Caco-2 (cell line): ENCODE measurements around the gene MRGPRF. TPM values are rescaled to one million over a fixed set of nuclear protein-coding genes. Genes with fewer than 3 reads are reported as not detected.
A peak's percentile ranks its signal among the peaks of the same experiment; 100 is the strongest.

Experiments used
- BruUV-seq: library from RNA; stranded (reverse); fragments of 400-500 nt; replicated peaks from 2 replicates; lab custom pipeline; 2021; lab: Mats Ljungman, UMichigan
- CTCF ChIA-PET: fragments of 300-600 bp; sonication (Branson Sonifier 250); formaldehyde crosslinking; loops from one replicate; lab custom pipeline; 2022; ENCODE audit warnings: antibody characterized with exemption; lab: Charles Lee
- POLR2A ChIA-PET: fragments of 300-600 bp; sonication (Branson Sonifier 250); formaldehyde crosslinking; loops from one replicate; lab custom pipeline; 2022; ENCODE audit warnings: antibody characterized with exemption; lab: Charles Lee
- DNase-seq, 2 experiments: peaks; one replicate each; pipeline versions ENCODE4 v3.0.0 to v3.0.0-alpha.2; 2020 to 2022
- H3K27me3 ChIP-seq: replicated peaks from 2 replicates; pipeline ENCODE4 v1.6.0; 2011; ENCODE audit warnings: low read length; ENCODE audit not compliant: control insufficient read depth, insufficient read depth
- H3K36me3 ChIP-seq: 2 replicates; pipeline ENCODE4 v1.5.1; 2011; ENCODE audit warnings: low read length; ENCODE audit not compliant: control insufficient read depth, insufficient read depth
- H3K4me1 ChIP-seq: fragments of 250-450 bp; sonication (Bioruptor Pico); 2 replicates; pipeline ENCODE4 v1.5.1; 2020; ENCODE audit warnings: mild to moderate bottlenecking
- H3K4me3 ChIP-seq: 2 replicates; pipeline ENCODE4 v1.5.1; 2011; ENCODE audit warnings: low read depth, mild to moderate bottlenecking, control low read depth, low read length
- H3K9me3 ChIP-seq: fragments of 250-450 bp; sonication (Bioruptor Pico); 2 replicates; pipeline ENCODE4 v1.5.1; 2020; ENCODE audit warnings: mild to moderate bottlenecking, moderate library complexity
- H3K27ac Mint-ChIP-seq: one replicate; pipeline ENCODE4 v1.8.0; 2022; ENCODE audit warnings: mixed read lengths; ENCODE audit not compliant: unreplicated experiment
- H3K27me3 Mint-ChIP-seq: one replicate; pipeline ENCODE4 v1.8.0; 2022; ENCODE audit warnings: mixed read lengths; ENCODE audit not compliant: insufficient read depth, unreplicated experiment
- H3K36me3 Mint-ChIP-seq: one replicate; pipeline ENCODE4 v1.8.0; 2022; ENCODE audit warnings: mild to moderate bottlenecking, mixed read lengths; ENCODE audit not compliant: insufficient read depth, unreplicated experiment
- H3K4me1 Mint-ChIP-seq: one replicate; pipeline ENCODE4 v1.8.0; 2022; ENCODE audit warnings: low read depth, mixed read lengths; ENCODE audit not compliant: unreplicated experiment
- H3K4me3 Mint-ChIP-seq: one replicate; pipeline ENCODE4 v1.8.0; 2022; ENCODE audit warnings: mild to moderate bottlenecking, moderate library complexity, mixed read lengths; ENCODE audit not compliant: unreplicated experiment
- H3K9me3 Mint-ChIP-seq: one replicate; pipeline ENCODE4 v1.8.0; 2022; ENCODE audit warnings: mixed read lengths; ENCODE audit not compliant: unreplicated experiment
- CTCF ChIP-seq, 2 experiments: fragments of 200-600 bp in 1 of 2; IDR thresholded peaks; 1 replicate in 1 of 2; 2 replicates in 1 of 2; pipeline versions ENCODE4 v1.5.1 to v1.8.0; 2011 to 2022; ENCODE audit warnings: antibody characterized with exemption in 1 of 2, control low read depth in 1 of 2, inconsistent platforms in 1 of 2, low read depth in 1 of 2, low read length in 1 of 2, mild to moderate bottlenecking in 1 of 2, moderate library complexity in 1 of 2; ENCODE audit not compliant: insufficient read depth in 1 of 2, severe bottlenecking in 1 of 2, unreplicated experiment in 1 of 2
- intact Hi-C: fragments of 100-400 bp; cut with micrococcal nuclease; formaldehyde crosslinking; loops from one replicate; pipeline ENCODE4 v1.10.0; 2022; ENCODE audit not compliant: unreplicated experiment
- total RNA-seq: library from RNA; stranded (reverse); gene quantifications from 2 replicates; pipeline ENCODE4 v1.2.3, GENCODE V29; 2022

Gene MRGPRF
- total RNA-seq, 1 experiment from 2014 or later, result 0.14 TPM

GRCh38 chr11:69017951-69018350 is 4.9 kb upstream of the MRGPRF start:
- Histone ChIP-seq H3K9me3 (no peaks in the 10 kb centered on the region), H3K36me3 (no peaks in the 10 kb centered on the region), H3K4me1 (peaks cover 17% of the 10 kb centered on the region), H3K27me3 (no peaks in the 10 kb centered on the region), H3K4me3 (no peak overlapping the region)
- H3K9me3 Mint-ChIP-seq, result peaks cover 10% of the 10 kb centered on the region
- no peak overlapping the region for H3K4me3 Mint-ChIP-seq
- ChIA-PET POLR2A (no interaction called here), CTCF (no interaction called here)
- no peak for DNase-seq
- H3K36me3 Mint-ChIP-seq, result peaks cover 6% of the 10 kb centered on the region
- H3K27me3 Mint-ChIP-seq, result no peaks in the 10 kb centered on the region
- H3K27ac Mint-ChIP-seq, result no peak overlapping the region
- H3K4me1 Mint-ChIP-seq, result no peaks in the 10 kb centered on the region
- intact Hi-C loops, result no loop called here
- no TSS peak for BruUV-seq
- no peak for TF ChIP-seq CTCF (IDR thresholded peaks at IDR 0.05; ENCODE audit: insufficient read depth in 1 of 2, low read depth in 1 of 2, low read length in 1 of 2, severe bottlenecking in 1 of 2, unreplicated experiment in 1 of 2)

- Mint-ChIP-seq H3K9me3 (peaks cover 10% of the 10 kb centered on the region), H3K4me3 (no peak overlapping the region), H3K36me3 (peaks cover 6% of the 10 kb centered on the region), H3K4me1 (no peaks in the 10 kb centered on the region), H3K27ac (no peak overlapping the region), H3K27me3 (no peaks in the 10 kb centered on the region)
- no peaks in the 10 kb centered on the region for H3K36me3 ChIP-seq
- H3K9me3 ChIP-seq, result no peaks in the 10 kb centered on the region
- peaks cover 22% of the 10 kb centered on the region for H3K4me1 ChIP-seq
- no peaks in the 10 kb centered on the region for H3K27me3 ChIP-seq
- BruUV-seq, result no TSS peak
- no peak overlapping the region for H3K4me3 ChIP-seq
- no peak for DNase-seq
- POLR2A ChIA-PET, result no interaction called here
- intact Hi-C loops, result no loop called here
- no peak for TF ChIP-seq CTCF (IDR thresholded peaks at IDR 0.05; ENCODE audit: insufficient read depth in 1 of 2, low read depth in 1 of 2, low read length in 1 of 2, severe bottlenecking in 1 of 2, unreplicated experiment in 1 of 2)
- CTCF ChIA-PET, result no interaction called here
Measured at GRCh38 chr11:69014898-69015549, 2.0 kb upstream of the MRGPRF start.

- intact Hi-C loops, result no loop called here
- ChIA-PET CTCF (interaction anchor here (0.7 kb wide), 1 partner anchor 110 kb away, joined by 8 read pairs; the partner anchor contains the start of gene IGHMBP2), POLR2A (no interaction called here)
- peak in 1 of 2 experiments; percentile 38 for DNase-seq
- Histone ChIP-seq H3K36me3 (no peaks in the 10 kb centered on the region), H3K27me3 (no peaks in the 10 kb centered on the region), H3K4me3 (no peak overlapping the region), H3K9me3 (no peaks in the 10 kb centered on the region), H3K4me1 (peaks cover 28% of the 10 kb centered on the region)
- Mint-ChIP-seq H3K4me3 (no peak overlapping the region), H3K27me3 (no peaks in the 10 kb centered on the region), H3K4me1 (peaks cover 2% of the 10 kb centered on the region), H3K9me3 (peaks cover 10% of the 10 kb centered on the region), H3K27ac (no peak overlapping the region), H3K36me3 (peaks cover 6% of the 10 kb centered on the region)
- TF ChIP-seq CTCF (IDR thresholded peaks at IDR 0.05; ENCODE audit: insufficient read depth in 1 of 2, low read depth in 1 of 2, low read length in 1 of 2, severe bottlenecking in 1 of 2, unreplicated experiment in 1 of 2), result no peak
- no TSS peak for BruUV-seq
Measured at GRCh38 chr11:69014084-69014851, 1.2 kb upstream of the MRGPRF start.
